DND-41 (cell line): ENCODE results near the gene MOGAT3.

Experiments used
- EZH2 ChIP-seq: IDR thresholded peaks from 3 replicates; pipeline ENCODE4 v1.6.1; 2012; ENCODE audit warnings: borderline replicate concordance, low read depth, mild to moderate bottlenecking, moderate library complexity, low read length, inconsistent platforms; ENCODE audit not compliant: severe bottlenecking
- TF ChIP-seq, protein P1 (sequence below): IDR thresholded peaks from 2 replicates; pipeline ENCODE4 v1.5.1; 2012; ENCODE audit warnings: borderline replicate concordance, low read length, moderate library complexity, mild to moderate bottlenecking; ENCODE audit not compliant: poor library complexity, severe bottlenecking; ENCODE audit errors: extremely low read depth

DNA sequence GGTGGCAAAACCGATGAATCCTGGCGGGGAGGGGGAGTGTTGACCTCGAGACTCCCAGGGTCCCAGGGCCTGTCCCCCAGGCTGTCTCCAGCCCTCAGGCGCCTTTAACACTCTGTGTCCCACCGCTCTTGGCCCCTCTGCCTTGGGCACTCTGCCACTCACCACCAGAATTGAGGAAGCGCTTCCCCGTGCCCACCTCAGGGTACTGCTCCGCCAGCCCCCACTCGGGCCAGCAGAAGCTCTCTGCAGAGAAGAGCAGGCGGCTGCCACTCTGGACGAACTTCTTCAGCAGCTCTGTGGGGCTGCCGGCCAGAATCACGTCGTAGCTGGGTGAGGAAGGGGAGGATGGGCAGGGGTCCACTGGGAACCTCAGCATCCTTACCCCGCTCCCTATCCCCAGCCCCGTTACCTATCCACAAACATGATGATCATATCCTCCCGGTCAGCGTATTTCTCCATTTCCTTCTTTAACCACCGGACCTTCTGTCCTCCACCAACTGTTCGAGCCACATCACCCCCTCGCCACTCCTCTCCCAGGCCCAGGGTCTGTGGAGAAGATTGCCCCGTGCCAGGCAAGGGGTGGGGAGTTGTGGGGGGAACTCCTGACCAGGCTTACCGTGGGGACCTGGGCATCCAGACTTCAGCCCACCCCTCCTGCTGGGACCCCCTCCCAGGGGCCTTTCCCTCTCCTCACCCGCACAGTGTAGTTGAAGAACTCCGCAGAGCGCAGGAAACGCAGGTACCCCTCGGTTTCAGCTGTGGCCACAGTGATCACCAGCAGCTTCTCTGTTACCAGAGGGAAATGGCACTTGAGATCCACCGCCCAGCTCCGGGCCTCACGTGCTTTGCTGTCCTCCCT lies 15.4 kb upstream of the MOGAT3 start:
- TF ChIP-seq, protein P1, sequence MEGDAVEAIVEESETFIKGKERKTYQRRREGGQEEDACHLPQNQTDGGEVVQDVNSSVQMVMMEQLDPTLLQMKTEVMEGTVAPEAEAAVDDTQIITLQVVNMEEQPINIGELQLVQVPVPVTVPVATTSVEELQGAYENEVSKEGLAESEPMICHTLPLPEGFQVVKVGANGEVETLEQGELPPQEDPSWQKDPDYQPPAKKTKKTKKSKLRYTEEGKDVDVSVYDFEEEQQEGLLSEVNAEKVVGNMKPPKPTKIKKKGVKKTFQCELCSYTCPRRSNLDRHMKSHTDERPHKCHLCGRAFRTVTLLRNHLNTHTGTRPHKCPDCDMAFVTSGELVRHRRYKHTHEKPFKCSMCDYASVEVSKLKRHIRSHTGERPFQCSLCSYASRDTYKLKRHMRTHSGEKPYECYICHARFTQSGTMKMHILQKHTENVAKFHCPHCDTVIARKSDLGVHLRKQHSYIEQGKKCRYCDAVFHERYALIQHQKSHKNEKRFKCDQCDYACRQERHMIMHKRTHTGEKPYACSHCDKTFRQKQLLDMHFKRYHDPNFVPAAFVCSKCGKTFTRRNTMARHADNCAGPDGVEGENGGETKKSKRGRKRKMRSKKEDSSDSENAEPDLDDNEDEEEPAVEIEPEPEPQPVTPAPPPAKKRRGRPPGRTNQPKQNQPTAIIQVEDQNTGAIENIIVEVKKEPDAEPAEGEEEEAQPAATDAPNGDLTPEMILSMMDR = no peak
- TF ChIP-seq EZH2 = no peak
